HG03558 (cell line): Measurements from ENCODE around the gene HNRNPL.

Source experiments
- ATAC-seq: cut with Tn5 transposase; IDR thresholded peaks from one replicate; pipeline ENCODE4 v1.9.1; 2021; ENCODE audit warnings: moderate number of reproducible peaks; ENCODE audit not compliant: unreplicated experiment; ENCODE audit errors: extremely low read depth

The HNRNPL gene

DNA sequence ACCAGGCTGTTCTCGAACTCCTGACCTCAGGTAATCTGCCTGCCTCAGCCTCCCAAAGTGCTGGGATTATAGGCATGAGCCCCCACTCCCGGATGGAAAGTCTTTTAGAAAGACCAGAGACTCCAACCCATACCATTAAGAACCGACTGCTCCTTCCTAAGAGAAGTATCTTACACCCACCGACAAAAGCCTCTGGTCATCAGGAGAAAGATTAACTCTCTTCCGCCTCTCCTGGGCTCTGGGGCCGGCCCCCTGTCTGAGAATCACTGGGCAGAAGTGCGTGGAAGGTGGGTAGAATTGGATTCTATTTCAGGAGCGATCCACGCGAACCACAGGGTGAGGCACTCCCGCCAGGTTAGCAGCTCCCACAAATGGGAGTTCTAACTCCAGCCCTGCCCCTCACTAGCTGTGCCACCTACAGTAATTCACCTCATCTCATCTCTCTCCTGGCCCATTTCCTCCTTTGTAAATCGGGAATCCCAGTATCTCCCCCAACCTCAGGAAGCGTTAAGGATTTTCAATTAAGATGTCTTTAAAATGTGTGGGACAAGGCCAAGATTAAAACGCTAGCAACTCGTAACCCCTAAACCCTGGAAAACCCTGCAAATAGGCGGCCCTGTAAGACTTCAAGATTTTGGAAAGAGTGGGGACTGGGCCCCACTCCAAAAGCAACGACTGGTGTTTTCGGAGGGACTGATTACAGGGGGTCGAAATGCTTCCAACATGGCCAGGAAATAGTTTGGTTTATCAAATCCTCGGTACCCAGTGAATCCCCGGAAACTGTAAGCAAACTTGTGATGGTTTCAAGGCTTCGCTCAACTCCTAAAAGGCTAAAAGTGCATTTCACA, 1.3 kb downstream of the HNRNPL start:
- ATAC-seq, result no peak

DNA sequence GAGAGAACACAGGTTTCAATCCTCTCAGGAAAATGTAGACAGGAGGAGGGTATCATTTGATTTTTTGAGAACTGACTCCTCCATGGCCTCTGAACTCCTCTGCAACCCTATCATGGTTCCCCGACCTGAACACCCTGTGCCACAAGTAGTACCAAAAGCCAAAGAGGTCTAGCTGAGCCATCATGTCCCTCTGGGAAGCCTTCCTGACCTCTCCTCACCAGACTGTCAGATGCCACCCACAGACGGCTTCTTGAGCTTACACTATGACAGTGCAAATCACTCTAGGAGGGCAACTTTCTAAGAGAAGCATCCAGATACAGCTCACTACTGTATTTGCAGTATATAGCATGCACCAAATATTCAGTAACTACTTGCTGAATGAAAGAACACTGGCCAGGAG, 3.7 kb downstream of the HNRNPL start:
- no peak for ATAC-seq

GRCh38 chr19:38845374-38846024, 4.3 kb downstream of the HNRNPL start:
- ATAC-seq, result no peak

DNA sequence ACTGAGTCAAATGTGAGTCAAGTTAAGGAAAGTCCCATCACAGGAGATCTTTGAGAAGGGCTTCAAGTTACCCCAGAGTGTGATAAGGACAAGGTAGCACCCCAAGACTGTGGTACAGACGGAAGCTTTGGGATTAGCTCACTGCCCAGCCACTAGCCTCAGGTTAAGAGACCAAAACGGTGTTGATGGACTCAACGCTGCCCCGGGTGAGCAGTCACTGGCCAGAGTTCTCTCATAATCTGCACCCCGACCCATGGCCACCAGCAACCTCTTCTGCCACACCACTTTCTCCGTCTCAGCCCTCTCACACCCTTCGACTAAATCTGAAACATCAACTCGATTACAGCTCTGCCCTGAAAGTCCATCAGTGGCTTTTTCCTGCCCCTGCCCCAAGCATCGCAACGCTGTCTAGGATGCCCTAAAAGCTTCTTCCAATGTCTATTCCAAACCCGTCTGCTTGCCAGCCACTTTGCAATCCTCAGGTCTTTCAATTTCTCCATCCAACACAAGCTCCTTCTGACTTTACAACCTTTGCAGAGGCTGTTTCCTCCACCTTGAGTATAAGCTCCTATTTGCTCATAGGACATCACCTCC, 5.6 kb downstream of the HNRNPL start:
- ATAC-seq, result no peak

DNA sequence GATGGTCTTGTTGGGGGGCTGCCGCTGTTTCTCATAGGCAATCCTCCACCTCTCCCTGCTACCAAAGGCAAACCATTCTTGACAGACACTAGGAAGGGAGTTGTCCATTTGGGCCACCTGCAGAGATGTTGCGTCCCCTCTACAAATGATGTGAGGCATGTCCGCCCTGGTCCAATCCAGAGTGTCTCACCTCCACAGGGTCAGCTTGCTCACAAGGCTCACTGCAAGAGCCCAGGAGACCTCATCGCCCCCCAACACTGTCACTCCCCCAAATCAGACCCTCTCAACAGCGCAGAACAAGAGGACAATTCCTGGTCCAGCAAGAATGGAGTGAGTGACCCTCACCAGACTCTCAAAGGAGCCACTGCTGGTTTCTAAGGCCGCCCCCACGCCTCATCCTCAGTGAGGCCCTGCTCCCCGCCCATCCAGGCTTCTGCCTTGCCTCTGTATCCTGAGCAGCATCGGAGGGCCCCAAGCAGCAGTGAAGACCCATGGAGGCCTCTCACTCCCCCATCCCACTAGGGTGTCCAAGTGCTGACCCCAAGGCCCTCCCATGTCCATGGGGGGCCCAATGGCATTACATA, 6.5 kb downstream of the HNRNPL start:
- ATAC-seq, result no peak

GRCh38 chr19:38842439-38843174, 7.2 kb downstream of the HNRNPL start:
- no peak for ATAC-seq

DNA sequence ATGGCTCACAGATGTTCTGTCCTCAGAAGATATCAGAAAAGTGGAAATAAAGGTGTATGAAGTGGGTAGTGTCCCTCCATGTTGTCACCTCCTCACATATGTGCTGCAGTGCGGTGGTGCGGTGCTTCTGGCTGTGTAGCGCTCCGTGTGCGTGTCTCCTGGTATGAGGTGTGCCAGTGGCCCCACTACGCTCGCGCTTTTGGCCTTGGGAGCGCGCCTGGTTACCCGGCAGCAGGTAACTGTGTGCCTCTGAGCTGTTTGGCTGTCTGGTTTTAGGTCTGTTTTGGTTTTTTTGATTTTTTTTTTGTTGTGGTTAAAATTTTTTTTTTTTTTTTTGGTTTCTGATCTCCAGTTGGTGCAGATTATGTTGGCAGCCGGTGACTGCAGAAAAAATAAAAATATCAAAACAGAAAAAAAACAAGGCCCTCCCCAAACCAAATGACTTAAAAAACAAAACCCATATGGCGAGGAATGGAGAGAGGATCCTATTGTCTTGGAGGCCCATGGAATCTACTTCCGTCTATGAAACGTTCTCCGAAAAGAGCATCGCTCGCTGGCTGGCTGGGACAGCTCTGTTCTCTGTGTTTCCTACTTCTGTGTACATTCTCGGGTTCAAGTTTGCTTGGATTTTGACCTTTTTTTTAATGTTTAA, 7.9 kb downstream of the HNRNPL start:
- ATAC-seq, result no peak

DNA sequence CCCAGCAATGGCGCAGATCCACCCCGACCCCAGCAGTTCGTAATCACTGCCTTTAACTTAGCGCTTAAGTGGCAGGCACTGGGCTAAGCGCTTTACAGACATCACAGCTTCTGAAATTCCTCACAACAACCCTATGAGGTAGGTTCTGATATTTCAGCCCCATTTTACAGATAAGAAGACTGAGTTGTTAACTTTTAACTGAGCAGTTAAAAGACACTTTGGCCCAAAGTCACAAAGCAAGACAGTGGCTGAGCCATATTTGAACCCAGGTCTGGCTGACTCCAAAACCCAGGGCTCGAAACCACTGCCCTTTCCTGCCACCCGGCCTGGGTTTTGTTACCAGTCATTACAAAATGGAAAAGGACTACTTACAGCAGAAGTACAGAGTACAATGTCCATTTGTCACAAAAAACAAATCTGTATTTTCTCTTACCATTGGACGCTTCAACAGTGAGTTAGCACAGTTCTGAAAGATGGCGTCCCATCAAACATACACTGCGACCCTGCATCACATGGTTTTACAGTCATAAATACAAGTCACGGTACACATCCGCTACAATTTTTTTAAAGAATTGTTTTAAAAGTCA, 8.5 kb downstream of the HNRNPL start:
- no peak for ATAC-seq

DNA sequence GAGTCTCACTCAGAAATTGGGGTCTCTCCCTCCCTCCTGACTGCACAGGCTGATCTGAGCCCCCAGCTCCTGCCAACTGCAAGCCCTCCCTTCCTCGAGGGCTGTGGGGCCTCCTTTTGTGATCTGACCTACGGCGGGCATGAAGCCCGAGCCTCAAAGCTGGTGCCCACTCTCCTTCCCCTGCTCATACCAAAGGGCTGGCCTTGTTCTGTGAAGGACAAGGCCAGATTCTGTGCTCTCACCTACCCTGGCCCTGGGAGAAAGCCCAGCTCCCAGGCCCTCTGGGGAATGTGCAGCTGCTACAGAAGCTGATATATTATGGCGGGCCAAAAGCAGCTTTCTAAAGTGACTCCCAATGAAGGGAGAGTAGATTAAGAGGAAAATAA, 9.2 kb downstream of the HNRNPL start:
- no peak for ATAC-seq

DNA sequence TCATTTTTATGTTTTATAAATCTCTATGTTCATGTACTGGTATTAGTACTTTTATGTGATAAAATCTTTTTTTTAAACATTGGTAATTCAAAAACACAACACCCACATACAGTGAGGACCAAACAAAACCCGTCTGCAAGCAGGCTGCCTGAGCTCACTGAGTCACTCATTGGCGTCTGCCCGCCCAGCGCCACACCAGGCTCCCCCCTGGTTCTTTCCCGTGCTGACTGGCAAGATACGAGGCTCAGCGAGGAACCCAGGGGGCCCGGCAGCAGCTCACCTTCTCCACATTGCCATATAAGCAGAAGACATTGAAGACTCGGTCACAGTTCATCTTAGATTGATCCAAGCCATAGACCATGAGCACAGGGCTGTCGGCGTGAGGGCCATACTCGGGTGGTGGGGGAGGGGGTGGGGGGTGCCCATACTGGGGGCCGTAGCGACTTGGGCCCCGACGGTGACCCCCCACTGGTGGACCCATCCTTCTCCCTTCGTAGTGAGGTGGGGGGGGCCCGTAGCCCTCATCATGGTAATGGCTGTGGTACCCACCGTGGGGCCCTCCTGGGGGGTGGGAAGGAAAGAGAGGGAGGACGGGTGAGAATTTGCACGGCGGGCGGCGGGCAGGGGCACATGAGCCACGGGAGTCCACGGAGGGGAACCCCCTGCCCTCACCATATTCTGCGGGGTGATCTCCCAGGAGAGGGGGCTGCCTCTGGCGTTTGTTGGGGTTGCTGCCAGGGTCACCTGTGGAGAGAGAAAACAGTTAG, 9.8 kb downstream of the HNRNPL start:
- no peak for ATAC-seq

- ATAC-seq, result no peak
Measured at GRCh38 chr19:38838986-38839761, 10.6 kb downstream of the HNRNPL start.

DNA sequence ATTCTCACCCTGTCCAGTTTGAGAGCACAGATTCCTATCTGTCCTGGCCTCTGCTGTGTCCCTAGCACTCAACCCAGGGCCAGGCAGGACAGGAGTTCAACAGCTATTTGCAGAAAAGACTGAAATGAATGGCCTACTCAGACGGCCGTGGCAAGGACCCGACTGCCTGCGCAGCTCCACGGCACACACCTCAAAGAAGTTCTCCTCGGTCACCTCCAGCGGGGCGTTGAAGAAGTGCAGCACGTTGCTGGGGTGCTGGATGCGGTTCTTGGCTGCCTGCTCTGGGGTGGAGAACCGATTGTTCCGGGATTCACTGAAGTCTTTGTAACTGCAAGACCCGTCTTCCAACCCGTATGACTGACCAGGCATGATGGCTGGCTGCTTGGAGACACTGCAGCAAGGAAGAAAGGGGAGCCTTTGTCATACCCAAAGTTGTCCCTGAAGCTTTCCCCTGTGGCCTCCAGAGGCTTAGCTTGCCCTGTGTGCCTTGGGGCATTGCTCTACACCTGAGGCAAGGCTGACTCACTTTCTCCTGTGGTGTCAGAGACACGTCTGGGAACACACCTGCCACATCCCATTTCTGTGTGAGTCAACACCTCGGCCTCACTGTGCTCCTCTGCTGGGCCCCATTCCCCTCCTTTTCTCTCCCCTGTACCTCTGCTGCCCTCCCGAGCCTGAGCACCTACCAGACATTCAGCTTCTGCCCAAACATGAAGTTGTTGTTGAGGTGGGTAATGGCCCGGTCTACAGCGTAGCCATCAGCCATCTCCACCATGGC, 11.4 kb downstream of the HNRNPL start:
- no peak for ATAC-seq

GRCh38 chr19:38837656-38838121, 12.1 kb downstream of the HNRNPL start:
- ATAC-seq, result no peak

DNA sequence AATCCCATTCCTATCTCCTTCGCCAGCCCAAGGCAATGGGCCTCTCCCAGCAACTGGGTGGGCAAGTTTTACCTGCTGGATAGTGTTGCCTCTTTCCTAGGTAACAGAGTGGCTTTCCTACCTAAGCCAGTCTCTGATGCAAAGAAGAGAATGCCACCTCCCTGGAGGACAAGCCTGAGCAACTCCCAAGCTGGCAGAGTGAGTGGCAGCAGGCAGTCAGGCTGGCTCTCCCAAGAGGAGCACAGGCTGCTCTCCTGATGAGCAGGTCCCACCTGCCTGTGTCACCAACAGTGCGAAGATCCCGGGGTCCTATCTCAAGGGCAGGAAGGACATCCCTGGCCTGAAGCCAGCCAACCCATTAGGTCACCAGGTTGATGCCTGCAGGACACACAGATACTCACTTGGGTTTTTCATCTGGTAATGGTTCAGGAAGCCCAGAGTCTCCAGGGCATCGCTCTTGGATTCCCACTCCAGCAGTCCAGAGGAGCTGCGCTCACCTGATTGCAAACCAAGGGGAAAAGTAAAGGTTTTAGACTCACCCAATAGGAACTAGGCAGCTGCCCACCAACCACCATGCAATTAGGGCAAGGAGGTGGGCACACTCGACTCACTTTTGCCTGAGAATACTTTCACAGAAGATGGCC, 12.7 kb downstream of the HNRNPL start:
- no peak for ATAC-seq

GRCh38 chr19:38836159-38836982, 13.4 kb downstream of the HNRNPL start:
- no peak for ATAC-seq

DNA sequence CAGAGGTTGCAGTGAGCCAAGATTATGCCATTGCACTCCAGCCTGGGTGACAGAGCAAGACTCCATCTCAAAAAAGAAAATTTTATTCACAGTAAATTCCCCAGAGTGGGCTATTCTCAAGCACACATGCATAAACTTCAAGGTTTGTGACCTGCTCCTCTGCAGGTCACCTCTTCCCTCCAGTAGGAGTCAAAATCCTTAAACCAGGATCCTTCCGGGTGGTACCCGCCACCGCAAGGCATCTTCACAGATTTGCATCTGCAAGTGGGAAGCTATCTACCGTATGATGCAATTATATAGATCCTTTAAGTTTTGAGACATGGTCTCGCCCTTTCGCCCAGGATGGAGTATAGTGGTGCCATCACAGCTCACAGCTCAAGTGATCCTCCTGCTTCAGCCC, 15.2 kb downstream of the HNRNPL start:
- no peak for ATAC-seq
